H54 (cell line): Measurements from ENCODE around the gene EEFSEC.

Experiments
- DNase-seq: peaks from one replicate; pipeline ENCODE4 v3.0.0; 2011; ENCODE audit warnings: low spot score, mixed read lengths; ENCODE audit not compliant: insufficient read length
- FAIRE-seq: peaks from 3 replicates; lab custom pipeline; 2011; peaks lifted over from hg19 to GRCh38; lab: Jason Lieb, UNC
- POLR2A ChIP-seq: IDR thresholded peaks from 2 replicates; pipeline ENCODE4 v1.6.1; 2011; ENCODE audit warnings: low read depth, mild to moderate bottlenecking, low read length

Gene EEFSEC

DNA sequence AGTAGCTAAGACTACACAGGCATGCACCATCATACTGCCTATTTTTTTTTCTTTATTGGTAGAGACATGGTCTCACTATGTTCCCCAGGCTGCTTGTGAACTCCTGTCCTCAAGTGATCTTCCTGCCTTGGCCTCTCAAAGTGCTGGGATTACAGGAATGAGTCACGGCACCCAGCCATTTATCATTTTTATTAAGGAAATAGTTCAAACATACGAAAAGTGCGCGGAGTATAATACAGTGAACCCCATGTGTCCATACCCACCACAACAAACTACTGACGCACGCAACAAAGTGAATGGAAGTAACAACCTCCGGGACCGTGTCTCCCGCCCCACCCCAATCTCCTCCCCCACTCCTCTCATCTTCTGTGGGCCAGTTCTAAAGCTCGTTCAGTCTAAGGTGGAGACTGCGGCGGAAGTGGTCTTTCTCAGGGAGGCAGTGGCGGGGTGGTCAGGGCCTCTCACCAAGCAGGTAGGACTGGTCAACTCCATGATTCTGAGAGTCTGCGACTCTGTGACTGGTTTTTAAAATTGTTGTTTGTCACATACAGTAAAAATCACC is 271.3 kb downstream of the EEFSEC start:
- no peak for TF ChIP-seq POLR2A
- peak; percentile 81 for FAIRE-seq
- peak; percentile 74 for DNase-seq

GRCh38 chr3:128425142-128425845 is 272.0 kb downstream of the EEFSEC start:
- DNase-seq (no peak), FAIRE-seq (no peak)
- TF ChIP-seq POLR2A, result no peak

- DNase-seq (no peak), FAIRE-seq (no peak)
- no peak for TF ChIP-seq POLR2A
These were observed 272.5 kb downstream of the EEFSEC start for GRCh38 chr3:128425846-128426127.

GRCh38 chr3:128426128-128426921 is 273.0 kb downstream of the EEFSEC start:
- FAIRE-seq (no peak), DNase-seq (peak; percentile 80)
- no peak for TF ChIP-seq POLR2A

DNA sequence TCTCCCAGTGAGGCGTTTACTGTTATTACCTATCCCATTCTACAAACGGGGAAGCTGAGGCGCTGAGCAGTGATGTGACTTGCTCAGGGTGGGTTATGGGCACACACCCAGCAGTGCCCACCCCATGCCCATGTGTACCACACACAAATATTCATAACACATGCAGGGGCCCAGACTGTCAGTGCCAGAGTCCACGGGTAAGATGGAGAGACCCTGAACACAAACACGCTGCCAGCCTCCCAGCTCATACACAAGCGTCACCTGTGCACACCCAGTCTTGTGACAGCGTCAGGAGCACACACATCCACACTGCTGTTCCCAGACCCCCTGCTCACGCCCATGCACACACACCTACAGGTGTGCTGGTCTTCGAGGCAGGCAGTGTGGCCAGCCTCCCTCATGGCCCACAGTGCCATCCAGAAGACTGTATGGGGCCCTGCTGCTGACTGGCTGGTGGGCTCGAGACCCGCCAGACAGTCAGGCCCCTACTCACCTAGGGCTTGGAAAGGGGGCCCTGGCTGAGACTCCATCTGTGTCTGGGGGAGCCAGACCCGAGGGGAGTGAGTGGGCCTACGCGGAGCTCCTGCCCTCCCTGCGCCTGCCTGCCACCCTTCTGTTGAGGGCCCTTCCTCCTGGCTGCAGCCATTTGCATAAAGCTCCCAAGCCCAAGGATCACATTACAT is 274.0 kb downstream of the EEFSEC start:
- TF ChIP-seq POLR2A, result no peak
- FAIRE-seq (no peak), DNase-seq (no peak)

DNA sequence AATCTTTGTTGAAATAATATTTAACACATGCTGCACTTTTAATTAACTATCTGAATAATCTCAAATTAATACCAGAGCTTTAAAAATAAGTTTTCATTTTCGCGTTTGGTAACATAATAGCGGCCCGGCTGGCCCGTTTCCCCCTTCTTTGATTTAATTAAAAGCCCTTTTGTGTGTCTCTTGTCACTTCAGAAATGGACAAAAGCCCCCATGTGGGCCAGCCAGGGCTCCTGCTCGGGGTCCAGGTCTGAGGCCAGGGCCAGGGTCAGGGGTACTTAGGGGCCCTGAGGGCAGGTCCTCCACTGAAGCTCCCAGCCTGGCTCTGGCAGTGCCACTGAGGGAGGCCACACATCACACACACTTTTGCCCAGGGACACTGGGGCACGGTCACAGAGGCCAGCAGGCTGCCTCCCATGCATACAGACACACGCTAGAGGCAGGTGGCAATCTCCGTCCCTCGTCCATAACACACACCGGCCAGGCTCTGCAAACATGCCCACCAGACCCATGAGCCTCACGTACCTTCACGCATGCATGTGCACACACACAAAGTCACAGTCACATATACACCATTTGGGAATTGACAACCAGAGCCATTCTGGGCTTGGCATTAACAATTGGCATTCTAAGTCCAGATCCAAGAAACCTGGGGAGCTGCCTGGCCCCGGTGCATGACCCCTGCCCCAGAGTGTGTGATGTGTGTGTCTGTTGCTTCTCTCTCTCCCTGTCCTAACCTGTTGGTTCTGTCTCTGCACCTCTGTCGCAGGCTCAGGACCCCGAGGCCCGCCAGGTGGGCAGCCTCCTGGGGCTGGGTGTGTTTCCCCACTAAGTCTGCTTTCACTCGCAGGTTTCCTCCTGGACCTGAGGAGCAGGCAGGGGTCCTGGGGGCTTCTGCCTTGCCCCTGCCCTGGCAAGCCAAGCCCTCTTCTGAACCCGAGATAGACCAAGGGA is 274.9 kb downstream of the EEFSEC start:
- no peak for DNase-seq
- no peak for FAIRE-seq
- no peak for TF ChIP-seq POLR2A

GRCh38 chr3:128429275-128429674 is 276.0 kb downstream of the EEFSEC start:
- DNase-seq (no peak), FAIRE-seq (no peak)
- TF ChIP-seq POLR2A, result no peak

DNA sequence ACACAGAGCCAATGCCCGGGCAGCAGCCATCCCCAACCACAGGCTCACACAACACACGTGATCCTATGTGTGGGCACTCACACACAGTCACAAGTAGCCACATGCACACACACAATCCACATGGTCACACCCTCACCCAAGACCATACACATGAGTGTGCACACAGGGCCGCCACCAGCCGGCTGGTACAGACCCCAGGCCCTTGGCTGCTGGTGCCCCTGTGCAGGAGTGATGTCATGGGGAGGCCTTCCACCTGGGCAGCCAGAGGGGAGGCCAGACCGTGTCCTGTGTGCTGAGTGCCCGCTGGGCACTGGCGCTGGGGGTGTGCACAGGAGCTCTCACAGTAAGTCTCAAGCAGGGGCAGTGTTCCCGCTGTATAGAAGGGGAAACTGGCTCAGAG is 276.5 kb downstream of the EEFSEC start:
- no peak for FAIRE-seq
- no peak for TF ChIP-seq POLR2A
- no peak for DNase-seq

GRCh38 chr3:128430301-128430700 is 277.0 kb downstream of the EEFSEC start:
- DNase-seq, result no peak
- TF ChIP-seq POLR2A, result no peak
- no peak for FAIRE-seq

DNA sequence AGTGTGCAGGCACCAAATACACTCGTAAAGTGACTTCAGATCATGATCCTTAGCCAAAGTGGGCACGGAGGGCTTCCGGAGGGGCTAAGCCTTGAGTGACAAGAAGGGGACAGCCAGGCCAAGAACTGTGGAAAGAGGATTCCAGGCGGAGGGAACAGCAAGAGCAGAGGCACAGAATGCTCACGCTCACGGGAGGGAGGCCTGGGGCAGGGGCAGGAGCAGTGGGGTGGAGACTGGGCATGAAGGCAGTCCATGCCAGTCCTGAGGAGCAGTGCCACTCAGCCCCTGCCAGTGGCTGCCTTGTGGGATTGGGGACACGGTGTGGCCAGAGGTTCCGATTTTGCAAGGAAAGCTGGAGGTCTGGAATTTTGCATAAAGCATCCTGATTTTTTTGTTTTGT is 277.4 kb downstream of the EEFSEC start:
- FAIRE-seq (no peak), DNase-seq (no peak)
- no peak for TF ChIP-seq POLR2A

DNA sequence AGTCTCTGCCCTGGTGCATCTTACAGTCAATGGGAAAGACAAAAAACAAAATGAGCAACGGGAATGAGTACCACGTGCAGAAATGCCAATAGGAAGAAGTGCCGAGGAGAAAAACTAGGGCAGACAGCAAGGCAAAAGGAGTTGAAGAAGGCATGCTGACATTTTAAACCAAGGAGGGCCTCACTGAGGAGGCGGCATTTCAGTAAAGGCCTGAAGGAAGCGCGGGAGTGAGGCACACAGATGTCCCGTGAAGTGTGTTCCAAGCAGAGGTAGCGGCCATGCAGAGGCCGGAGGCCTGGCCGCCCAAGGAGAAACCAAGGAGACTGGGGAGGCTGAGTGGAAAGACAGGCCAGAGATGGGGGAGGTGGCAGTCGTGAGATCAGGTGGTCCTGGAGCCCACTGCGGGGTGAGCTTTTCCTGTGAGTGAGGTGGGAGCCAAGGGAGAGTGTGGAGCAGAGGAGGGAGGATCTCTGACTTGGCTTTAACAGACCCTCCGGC is 278.6 kb downstream of the EEFSEC start:
- no peak for FAIRE-seq
- DNase-seq, result no peak
- TF ChIP-seq POLR2A, result no peak

DNA sequence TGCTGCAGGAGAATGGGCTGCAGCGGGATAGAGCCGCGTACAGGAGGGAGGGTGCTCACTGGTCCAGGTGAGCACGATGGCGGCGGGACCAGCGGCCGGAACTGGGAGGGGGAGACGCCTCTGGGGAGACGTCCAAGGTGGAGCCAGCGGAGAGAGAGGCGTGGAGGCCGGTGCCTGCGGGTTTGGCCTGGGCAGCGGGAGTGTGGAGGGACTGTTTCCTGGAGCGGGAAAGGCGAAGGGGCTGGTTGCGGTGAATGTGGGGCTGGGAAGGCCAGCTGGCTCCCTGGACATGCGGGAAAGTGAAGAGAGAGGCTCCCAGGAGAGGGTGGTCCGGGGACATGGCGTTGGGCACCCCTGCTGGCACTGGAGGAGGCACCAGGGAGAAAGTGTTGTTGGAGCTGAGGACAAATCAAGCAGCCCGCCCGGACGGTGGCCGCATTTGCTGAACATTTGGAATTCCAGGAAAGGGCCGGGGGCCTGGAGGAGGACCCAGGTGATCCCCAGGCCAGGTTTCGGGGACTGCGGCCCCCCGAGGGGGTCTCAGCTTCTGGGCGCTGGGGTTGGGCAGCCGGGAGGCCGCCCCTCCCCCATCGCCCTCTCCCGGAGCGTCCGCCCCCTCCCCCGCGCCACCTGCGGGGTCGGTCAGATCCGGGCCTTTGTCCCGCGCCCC is 279.2 kb downstream of the EEFSEC start:
- DNase-seq, result no peak
- no peak for FAIRE-seq
- TF ChIP-seq POLR2A, result no peak
